GM19099 (cell line): ENCODE measurements around the gene SIRPA.

Experiments used
- POLR2A ChIP-seq: IDR thresholded peaks from 3 replicates; pipeline ENCODE4 v1.6.1; 2011; ENCODE audit warnings: low read depth; ENCODE audit not compliant: insufficient read length; ENCODE audit errors: extremely low read depth

Gene SIRPA

DNA sequence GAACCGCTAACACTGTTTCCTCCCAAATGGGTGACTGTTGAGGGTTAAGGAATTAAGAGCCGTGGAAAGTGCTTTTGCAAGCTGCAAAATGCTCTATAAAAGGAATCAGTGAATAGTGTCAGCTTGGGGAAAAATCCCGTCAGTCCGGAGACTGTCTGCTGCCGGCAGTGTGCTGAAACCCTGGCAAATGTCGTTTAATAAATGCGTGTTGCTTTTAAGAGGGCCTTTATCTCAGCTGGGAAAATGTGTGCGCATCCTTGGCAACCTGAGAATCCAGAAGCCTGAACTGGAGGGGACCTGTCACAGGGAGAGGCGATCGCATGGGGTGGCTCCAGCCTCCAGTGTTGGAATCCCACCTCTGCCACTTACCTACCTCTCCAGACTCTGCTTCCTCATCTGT, 9.8 kb downstream of the SIRPA start:
- TF ChIP-seq POLR2A: no peak

GRCh38 chr20:1905693-1906092, 10.5 kb downstream of the SIRPA start:
- TF ChIP-seq POLR2A: no peak

- no peak for TF ChIP-seq POLR2A
Measured at GRCh38 chr20:1906361-1907051, 11.3 kb downstream of the SIRPA start.

DNA sequence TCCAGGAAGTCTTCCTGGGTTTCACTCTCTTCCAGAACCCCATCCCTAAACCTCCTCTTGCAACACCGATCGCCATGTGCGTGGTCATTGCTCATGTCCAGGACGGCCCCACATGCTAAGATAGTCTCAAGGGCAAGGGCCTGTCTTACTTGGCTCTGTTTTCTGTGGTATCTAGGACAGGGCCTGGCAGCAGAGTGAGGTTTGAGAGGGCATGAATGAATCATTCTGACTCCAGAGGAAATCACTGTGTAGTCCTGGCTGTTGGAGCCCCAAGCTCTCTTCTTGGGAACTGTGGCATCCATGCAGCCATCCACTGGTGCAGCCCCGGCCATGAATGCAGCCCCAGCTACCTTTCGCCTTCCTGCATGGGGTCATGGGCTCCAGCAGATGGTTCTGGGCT, 12.4 kb downstream of the SIRPA start:
- no peak for TF ChIP-seq POLR2A

- TF ChIP-seq POLR2A: no peak
Measured at GRCh38 chr20:1908191-1908590, 13.0 kb downstream of the SIRPA start.

DNA sequence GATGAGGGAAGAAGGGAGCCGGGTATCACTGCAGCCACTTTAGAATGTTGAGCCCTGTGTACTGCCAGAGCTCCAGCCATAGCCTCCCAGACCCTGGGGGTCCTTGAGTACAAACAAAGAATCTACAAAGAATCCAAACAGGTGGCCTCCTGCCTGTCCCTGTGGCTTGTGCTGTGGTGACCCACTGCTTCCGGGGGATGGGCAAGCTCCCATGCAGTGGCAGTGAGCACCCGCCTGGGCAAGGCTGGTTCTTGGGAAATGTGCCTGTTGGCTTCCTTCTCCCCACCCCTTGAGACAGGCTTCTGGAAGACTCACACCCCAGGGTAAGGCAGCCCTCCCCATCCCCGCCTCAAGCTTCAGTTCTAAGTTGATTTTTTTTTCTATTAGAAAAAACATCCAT, 13.9 kb downstream of the SIRPA start:
- no peak for TF ChIP-seq POLR2A

- no peak for TF ChIP-seq POLR2A
Measured at GRCh38 chr20:1911536-1911935, 16.3 kb downstream of the SIRPA start.

DNA sequence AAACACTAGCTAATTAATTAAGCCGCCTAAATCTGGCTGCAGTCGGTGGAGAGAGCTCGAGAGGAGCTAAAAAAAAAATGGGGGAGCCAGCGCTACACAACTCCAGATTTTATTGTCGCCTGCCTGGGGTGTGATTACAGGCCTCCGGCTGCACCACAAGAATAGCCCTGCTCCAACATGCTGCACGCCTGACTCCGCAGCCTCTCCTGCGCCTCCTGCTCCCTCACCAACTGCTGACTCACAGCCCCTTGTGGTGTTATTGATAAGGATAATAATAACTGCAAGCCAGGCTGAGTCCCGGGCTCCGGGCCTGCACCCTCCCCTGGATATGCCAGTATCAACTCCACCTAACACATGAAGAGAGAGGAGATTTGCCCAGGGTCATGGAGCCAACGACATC, 16.8 kb downstream of the SIRPA start:
- TF ChIP-seq POLR2A: no peak

- TF ChIP-seq POLR2A: no peak
Measured at GRCh38 chr20:1912646-1913045, 17.4 kb downstream of the SIRPA start.

- no peak for TF ChIP-seq POLR2A
Measured at GRCh38 chr20:1915725-1916124, 20.5 kb downstream of the SIRPA start.

GRCh38 chr20:1917786-1918185, 22.6 kb downstream of the SIRPA start:
- no peak for TF ChIP-seq POLR2A

DNA sequence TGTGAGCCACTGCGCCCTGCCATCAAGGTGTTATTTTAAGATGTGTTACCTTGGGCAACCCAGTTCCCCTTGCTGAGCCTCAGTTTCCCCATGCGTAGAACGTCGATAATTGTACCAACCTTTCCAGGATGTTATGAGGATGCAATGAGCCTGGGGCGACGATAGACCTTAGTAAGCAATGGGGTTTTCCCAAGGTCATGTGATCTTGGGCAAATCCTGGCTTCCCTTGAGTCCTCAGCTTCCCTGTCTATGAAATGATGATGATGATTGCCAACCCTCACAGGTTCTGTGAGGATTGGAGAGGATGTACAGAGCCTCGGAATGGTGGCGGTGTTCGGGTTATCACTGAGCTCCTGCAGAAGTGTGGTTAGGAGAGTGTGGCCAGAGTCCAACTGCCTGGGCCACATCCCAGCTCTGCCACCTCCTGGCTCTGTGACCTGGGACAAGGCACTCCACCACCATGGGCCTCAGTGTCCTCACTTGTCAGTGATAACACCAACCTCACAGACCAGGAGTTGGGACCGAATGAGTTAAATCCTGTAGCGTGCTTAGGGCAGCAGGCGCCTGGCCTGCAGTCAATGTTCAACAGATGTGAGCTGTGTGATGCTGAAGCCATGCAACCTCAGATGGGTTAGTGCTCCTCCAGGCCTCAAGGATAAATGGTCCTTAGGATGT, 23.4 kb downstream of the SIRPA start:
- TF ChIP-seq POLR2A: no peak

DNA sequence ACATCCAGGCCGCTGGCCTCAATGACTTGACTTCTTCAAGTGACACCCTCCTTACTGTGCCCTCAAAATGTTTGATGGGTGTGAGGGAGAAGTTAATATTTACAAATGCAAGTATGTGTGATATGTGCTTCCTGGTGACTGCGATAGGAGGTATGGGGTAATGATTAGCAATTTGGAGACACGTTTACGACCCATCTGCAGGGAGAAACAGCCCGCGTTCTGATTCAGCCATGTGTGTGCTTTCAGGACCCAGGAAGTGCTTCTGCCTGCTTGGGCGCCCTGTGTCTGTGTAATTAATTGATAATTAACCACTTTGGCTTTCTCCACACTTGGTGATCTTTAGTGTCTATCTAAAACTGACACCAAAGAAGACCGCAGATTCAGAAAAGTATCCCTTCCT, 25.0 kb downstream of the SIRPA start:
- TF ChIP-seq POLR2A: no peak

GRCh38 chr20:1920826-1921225, 25.6 kb downstream of the SIRPA start:
- TF ChIP-seq POLR2A: no peak

GRCh38 chr20:1922786-1923185, 27.6 kb downstream of the SIRPA start:
- no peak for TF ChIP-seq POLR2A
